Activated CD8-positive, alpha-beta T cell treated with anti-CD3 and anti-CD28 coated beads for 36 hours (primary cell): ENCODE measurements around the gene FMN1. TPM values are rescaled to one million over a fixed set of nuclear protein-coding genes. Genes with fewer than 3 reads are reported as not detected.

Source experiments
- ATAC-seq: fragments of 200-7000 bp; cut with Tn5 transposase; one replicate; pipeline ENCODE4 v1.10.0; 2021; ENCODE audit warnings: mild to moderate bottlenecking, moderate library complexity
- CTCF ChIA-PET: fragments of 350-600 bp; sonication (Branson Sonifier 250); formaldehyde crosslinking; loops from one replicate; lab custom pipeline; 2021; ENCODE audit warnings: antibody characterized with exemption; lab: Charles Lee
- POLR2A ChIA-PET: fragments of 350-600 bp; sonication (Branson Sonifier 250); formaldehyde crosslinking; loops from one replicate; lab custom pipeline; 2021; ENCODE audit warnings: antibody characterized with exemption; lab: Charles Lee
- DNase-seq: peaks from one replicate; pipeline ENCODE4 v3.0.0-alpha.2; 2020
- H3K27ac Mint-ChIP-seq: one replicate; pipeline ENCODE4 v1.8.0; 2021; ENCODE audit warnings: mild to moderate bottlenecking, mixed read lengths
- H3K27me3 Mint-ChIP-seq: one replicate; pipeline ENCODE4 v1.8.0; 2021; ENCODE audit warnings: mixed read lengths
- H3K36me3 Mint-ChIP-seq: one replicate; pipeline ENCODE4 v1.8.0; 2021; ENCODE audit warnings: low read depth, mixed read lengths
- H3K4me1 Mint-ChIP-seq: one replicate; pipeline ENCODE4 v1.8.0; 2021; ENCODE audit warnings: low read depth, mixed read lengths
- H3K4me3 Mint-ChIP-seq: one replicate; pipeline ENCODE4 v1.8.0; 2021; ENCODE audit warnings: mild to moderate bottlenecking, moderate library complexity, mixed read lengths
- H3K9me3 Mint-ChIP-seq: one replicate; pipeline ENCODE4 v1.8.0; 2021; ENCODE audit warnings: mixed read lengths
- intact Hi-C: fragments of 100-400 bp; cut with micrococcal nuclease; formaldehyde crosslinking; loops from one replicate; pipeline ENCODE4 v1.10.0; 2022
- total RNA-seq, 2 experiments: library from RNA; stranded (reverse); gene quantifications; one replicate each; pipeline ENCODE4 v1.2.3, GENCODE V29; 2021
- TF ChIP-seq, protein P1 (sequence below): fragments of 200-600 bp; IDR thresholded peaks from one replicate; pipeline ENCODE4 v1.8.0; 2022; ENCODE audit warnings: antibody characterized with exemption, mild to moderate bottlenecking

Gene FMN1
- total RNA-seq, 2 experiments from 2014 or later = 0.07 TPM; not detected in 1

- ChIA-PET POLR2A (no interaction called here), CTCF (interaction anchor here (1.5 to 2.5 kb wide), 2 partner anchors 14 to 196 kb away, joined by 3 to 5 read pairs; no protein-coding TSS in a partner anchor)
- DNase-seq (no peak), ATAC-seq (no peak)
- H3K4me3 Mint-ChIP-seq = no peak overlapping the region
- no peaks in the 10 kb centered on the region for H3K9me3 Mint-ChIP-seq
- H3K27ac Mint-ChIP-seq = no peak overlapping the region
- TF ChIP-seq, protein P1, sequence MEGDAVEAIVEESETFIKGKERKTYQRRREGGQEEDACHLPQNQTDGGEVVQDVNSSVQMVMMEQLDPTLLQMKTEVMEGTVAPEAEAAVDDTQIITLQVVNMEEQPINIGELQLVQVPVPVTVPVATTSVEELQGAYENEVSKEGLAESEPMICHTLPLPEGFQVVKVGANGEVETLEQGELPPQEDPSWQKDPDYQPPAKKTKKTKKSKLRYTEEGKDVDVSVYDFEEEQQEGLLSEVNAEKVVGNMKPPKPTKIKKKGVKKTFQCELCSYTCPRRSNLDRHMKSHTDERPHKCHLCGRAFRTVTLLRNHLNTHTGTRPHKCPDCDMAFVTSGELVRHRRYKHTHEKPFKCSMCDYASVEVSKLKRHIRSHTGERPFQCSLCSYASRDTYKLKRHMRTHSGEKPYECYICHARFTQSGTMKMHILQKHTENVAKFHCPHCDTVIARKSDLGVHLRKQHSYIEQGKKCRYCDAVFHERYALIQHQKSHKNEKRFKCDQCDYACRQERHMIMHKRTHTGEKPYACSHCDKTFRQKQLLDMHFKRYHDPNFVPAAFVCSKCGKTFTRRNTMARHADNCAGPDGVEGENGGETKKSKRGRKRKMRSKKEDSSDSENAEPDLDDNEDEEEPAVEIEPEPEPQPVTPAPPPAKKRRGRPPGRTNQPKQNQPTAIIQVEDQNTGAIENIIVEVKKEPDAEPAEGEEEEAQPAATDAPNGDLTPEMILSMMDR = no peak
- intact Hi-C loops = no loop called here
- H3K36me3 Mint-ChIP-seq = no peaks in the 10 kb centered on the region
- no peaks in the 10 kb centered on the region for H3K27me3 Mint-ChIP-seq
- no peaks in the 10 kb centered on the region for H3K4me1 Mint-ChIP-seq
Measured at GRCh38 chr15:32857732-32858131, 336.8 kb downstream of the FMN1 start.

GRCh38 chr15:32856753-32857152 lies 337.8 kb downstream of the FMN1 start:
- H3K4me3 Mint-ChIP-seq = no peak overlapping the region
- no peaks in the 10 kb centered on the region for H3K4me1 Mint-ChIP-seq
- no peak for DNase-seq
- no peaks in the 10 kb centered on the region for H3K27me3 Mint-ChIP-seq
- intact Hi-C loops = no loop called here
- POLR2A ChIA-PET = no interaction called here
- no peak overlapping the region for H3K27ac Mint-ChIP-seq
- CTCF ChIA-PET = interaction anchor here (2.5 kb wide), 1 partner anchor 13 kb away, joined by 5 read pairs; no protein-coding TSS in a partner anchor
- ATAC-seq = no peak
- no peaks in the 10 kb centered on the region for H3K36me3 Mint-ChIP-seq
- no peaks in the 10 kb centered on the region for H3K9me3 Mint-ChIP-seq
- TF ChIP-seq, protein P1 = no peak

DNA sequence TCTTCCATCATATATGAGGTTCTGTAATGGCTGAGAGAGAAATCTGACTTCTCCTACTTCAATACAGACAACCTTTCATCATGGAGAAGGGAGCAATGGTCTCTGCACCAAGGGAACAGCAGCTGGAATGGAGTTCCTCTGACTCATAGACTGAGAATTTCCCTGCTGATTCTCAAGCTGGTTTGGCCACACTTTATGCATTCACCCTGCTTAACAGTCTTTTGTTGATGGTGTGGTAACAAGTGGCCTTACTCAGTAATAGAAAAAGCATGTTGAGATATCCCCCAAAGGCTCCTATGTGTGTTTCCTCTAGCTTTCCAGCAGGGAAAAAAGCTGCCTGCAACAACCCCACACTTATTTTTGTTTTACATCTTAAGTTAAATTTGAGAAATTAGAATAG lies 338.6 kb downstream of the FMN1 start:
- intact Hi-C loops = no loop called here
- Mint-ChIP-seq H3K9me3 (no peaks in the 10 kb centered on the region), H3K36me3 (no peaks in the 10 kb centered on the region), H3K27ac (no peak overlapping the region), H3K4me1 (no peaks in the 10 kb centered on the region), H3K4me3 (no peak overlapping the region), H3K27me3 (no peaks in the 10 kb centered on the region)
- ChIA-PET POLR2A (no interaction called here), CTCF (no interaction called here)
- no peak for ATAC-seq
- no peak for DNase-seq
- TF ChIP-seq, protein P1 = no peak

- ChIA-PET CTCF (interaction anchor here (1.9 kb wide), 1 partner anchor 10 kb away, joined by 7 read pairs; no protein-coding TSS in a partner anchor), POLR2A (no interaction called here)
- no peaks in the 10 kb centered on the region for H3K9me3 Mint-ChIP-seq
- no peaks in the 10 kb centered on the region for H3K27me3 Mint-ChIP-seq
- H3K4me1 Mint-ChIP-seq = no peaks in the 10 kb centered on the region
- H3K36me3 Mint-ChIP-seq = no peaks in the 10 kb centered on the region
- H3K4me3 Mint-ChIP-seq = no peak overlapping the region
- intact Hi-C loops = no loop called here
- ATAC-seq (no peak), DNase-seq (no peak)
- H3K27ac Mint-ChIP-seq = no peak overlapping the region
- TF ChIP-seq, protein P1 = no peak
Measured at GRCh38 chr15:32853592-32853991, 340.9 kb downstream of the FMN1 start.

- DNase-seq (no peak), ATAC-seq (no peak)
- ChIA-PET POLR2A (no interaction called here), CTCF (no interaction called here)
- H3K4me1 Mint-ChIP-seq = no peaks in the 10 kb centered on the region
- intact Hi-C loops = no loop called here
- no peaks in the 10 kb centered on the region for H3K36me3 Mint-ChIP-seq
- no peaks in the 10 kb centered on the region for H3K27me3 Mint-ChIP-seq
- TF ChIP-seq, protein P1 = no peak
- no peak overlapping the region for H3K27ac Mint-ChIP-seq
- H3K9me3 Mint-ChIP-seq = no peaks in the 10 kb centered on the region
- no peak overlapping the region for H3K4me3 Mint-ChIP-seq
Measured at GRCh38 chr15:32852771-32853170, 341.7 kb downstream of the FMN1 start.
